ENCODE data around the gene ZMYND10. TPM values are rescaled to one million over a fixed set of nuclear protein-coding genes. Genes with fewer than 3 reads are reported as not detected.
A peak's percentile ranks its signal among the peaks of the same experiment; 100 is the strongest.

Gene ZMYND10
- total and polyA plus RNA-seq, 9 of the 15 experiments (the other 6 are each of a cell fraction or from before 2014, with no cell fraction given), result 0.20 to 2.8 (median 0.70) TPM

GRCh38 chr3:50337175-50337861 lies 8.2 kb downstream of the ZMYND10 start (continued):
- TF ChIP-seq MYNN (IDR thresholded peaks at IDR 0.05), result no peak; the same call in 1 of the 2 replicates
- TF ChIP-seq MYNN (CRISPR knock-in tag; IDR thresholded peaks at IDR 0.05), result no peak
- TF ChIP-seq ELF4 (CRISPR knock-in tag; IDR thresholded peaks at IDR 0.05), result no peak
- peak; percentile 88 for TF ChIP-seq ATF2 (CRISPR knock-in tag; IDR thresholded peaks at IDR 0.05)
- no peak for TF ChIP-seq SMARCA5 (IDR thresholded peaks at IDR 0.05)
- TF ChIP-seq ZKSCAN3 (CRISPR knock-in tag; IDR thresholded peaks at IDR 0.05), result no peak
- peak; percentile 80; the same call in 1 of the 2 replicates for TF ChIP-seq E2F4 (CRISPR knock-in tag; IDR thresholded peaks at IDR 0.05; ENCODE audit: low read depth)
- TF ChIP-seq RBM22 (IDR thresholded peaks at IDR 0.05; ENCODE audit: low read depth, low read length, poor library complexity, severe bottlenecking), result no peak
- TF ChIP-seq GATA2 (CRISPR knock-in tag; IDR thresholded peaks at IDR 0.05), result no peak
- peak; percentile 65 for TF ChIP-seq SAP30 (IDR thresholded peaks at IDR 0.05; ENCODE audit: borderline replicate concordance, insufficient read depth, low read depth, low read length, poor library complexity, severe bottlenecking)
- no peak for TF ChIP-seq NFE2 (IDR thresholded peaks at IDR 0.05; ENCODE audit: low read depth)
- no peak for TF ChIP-seq NFIC (IDR thresholded peaks at IDR 0.05)
- no peak for TF ChIP-seq HDGF (IDR thresholded peaks at IDR 0.05)
- peak; percentile 24; the same call in 1 of the 2 replicates for TF ChIP-seq HES1 (IDR thresholded peaks at IDR 0.05; ENCODE audit: low read depth)
- TF ChIP-seq E2F6 (IDR thresholded peaks at IDR 0.05; ENCODE audit: borderline replicate concordance in 1 of 2, extremely low read depth in 1 of 2, insufficient read depth in 1 of 2, insufficient read length in 1 of 2, low read depth in 1 of 2, low read length in 1 of 2, poor library complexity in 1 of 2, severe bottlenecking in 1 of 2), result peak; percentile 74 to 89
- peak; percentile 17; the same call in 1 of the 2 replicates for TF ChIP-seq EP300 (IDR thresholded peaks at IDR 0.05; ENCODE audit: low read length)
- peak; percentile 32; the same call in 1 of the 2 replicates for TF ChIP-seq PKNOX1 (IDR thresholded peaks at IDR 0.05)
- TF ChIP-seq EZH2 (IDR thresholded peaks at IDR 0.05; ENCODE audit: borderline replicate concordance, low read depth, low read length), result no peak
- TF ChIP-seq ZNF586 (CRISPR knock-in tag; conservative IDR thresholded peaks at IDR 0.05), result no peak
- TF ChIP-seq ZBED1 (IDR thresholded peaks at IDR 0.05), result no peak
- 0 out of 2 replicates have a peak, but pooled peaks have one; percentile 2 for TF ChIP-seq ZBTB1 (CRISPR knock-in tag; IDR thresholded peaks at IDR 0.05; ENCODE audit: borderline replicate concordance, low read depth)
- TF ChIP-seq CEBPB (tag; IDR thresholded peaks at IDR 0.05), result no peak
- peak; percentile 55 for TF ChIP-seq HNRNPLL (IDR thresholded peaks at IDR 0.05; ENCODE audit: low read depth, low read length, poor library complexity, severe bottlenecking)
- peak; percentile 84 for TF ChIP-seq CTBP1 (IDR thresholded peaks at IDR 0.05; ENCODE audit: borderline replicate concordance)
- TF ChIP-seq ZNF707 (CRISPR knock-in tag; conservative IDR thresholded peaks at IDR 0.05), result no peak

Data from K562 (cell line).